Keratinocyte (primary cell): ENCODE measurements around the gene RAI14.

Experiments used
- EZH2 ChIP-seq: IDR thresholded peaks from one replicate; pipeline ENCODE4 v1.6.1; 2012; ENCODE audit warnings: inconsistent platforms, mild to moderate bottlenecking, low read length, moderate library complexity
- TF ChIP-seq, protein P1 (sequence below), 3 experiments: IDR thresholded peaks in 1 of 3; conservative IDR thresholded peaks in 1 of 3; optimal IDR thresholded peaks in 1 of 3; 2 replicates in 2 of 3; 3 replicates in 1 of 3; pipeline versions ENCODE3 to v1.5.1; 2011; ENCODE audit warnings: low read length in 3 of 3, mild to moderate bottlenecking in 3 of 3, moderate library complexity in 2 of 3, control low read depth in 1 of 3, inconsistent platforms in 1 of 3; ENCODE audit not compliant: insufficient read depth in 2 of 3; ENCODE audit errors: extremely low read depth in 1 of 3

DNA sequence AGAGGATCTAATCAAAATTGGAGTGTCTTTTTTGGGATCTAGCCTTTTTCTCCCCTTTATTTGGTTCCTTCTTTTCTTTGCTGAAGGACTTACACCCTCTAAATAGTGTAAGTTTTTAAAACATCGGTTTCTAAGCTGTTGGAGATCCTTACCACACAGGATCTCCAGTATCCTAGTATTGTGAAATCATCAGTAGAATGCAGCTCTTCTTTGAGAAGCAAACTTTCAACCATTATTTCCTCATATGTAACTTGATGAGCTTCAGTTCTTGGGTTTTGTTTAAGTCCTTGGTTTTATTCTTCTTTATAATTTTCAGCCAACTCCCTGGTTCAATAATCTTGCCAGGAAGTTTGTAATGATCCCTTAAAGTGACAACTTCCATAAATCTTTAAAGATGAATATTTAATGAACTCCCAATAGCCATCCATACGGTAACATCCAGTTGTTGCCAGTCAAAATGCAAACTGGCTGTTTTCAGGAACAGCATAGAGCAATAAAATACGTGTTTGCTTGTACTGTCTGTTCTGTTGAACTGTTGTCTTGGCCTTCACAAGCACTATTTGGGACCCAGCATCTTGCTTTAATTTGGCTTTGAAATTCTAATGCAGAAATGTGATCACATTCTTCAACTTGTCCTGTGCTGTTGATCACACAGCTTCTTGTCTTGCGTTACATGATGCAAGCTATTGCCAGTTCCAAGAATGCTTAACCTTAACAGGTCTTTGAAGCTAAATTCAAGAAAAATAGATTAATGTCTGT lies 148.0 kb downstream of the RAI14 start:
- TF ChIP-seq, protein P1, sequence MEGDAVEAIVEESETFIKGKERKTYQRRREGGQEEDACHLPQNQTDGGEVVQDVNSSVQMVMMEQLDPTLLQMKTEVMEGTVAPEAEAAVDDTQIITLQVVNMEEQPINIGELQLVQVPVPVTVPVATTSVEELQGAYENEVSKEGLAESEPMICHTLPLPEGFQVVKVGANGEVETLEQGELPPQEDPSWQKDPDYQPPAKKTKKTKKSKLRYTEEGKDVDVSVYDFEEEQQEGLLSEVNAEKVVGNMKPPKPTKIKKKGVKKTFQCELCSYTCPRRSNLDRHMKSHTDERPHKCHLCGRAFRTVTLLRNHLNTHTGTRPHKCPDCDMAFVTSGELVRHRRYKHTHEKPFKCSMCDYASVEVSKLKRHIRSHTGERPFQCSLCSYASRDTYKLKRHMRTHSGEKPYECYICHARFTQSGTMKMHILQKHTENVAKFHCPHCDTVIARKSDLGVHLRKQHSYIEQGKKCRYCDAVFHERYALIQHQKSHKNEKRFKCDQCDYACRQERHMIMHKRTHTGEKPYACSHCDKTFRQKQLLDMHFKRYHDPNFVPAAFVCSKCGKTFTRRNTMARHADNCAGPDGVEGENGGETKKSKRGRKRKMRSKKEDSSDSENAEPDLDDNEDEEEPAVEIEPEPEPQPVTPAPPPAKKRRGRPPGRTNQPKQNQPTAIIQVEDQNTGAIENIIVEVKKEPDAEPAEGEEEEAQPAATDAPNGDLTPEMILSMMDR (optimal IDR thresholded peaks at IDR 0.05 in 1 of 3, IDR thresholded peaks at IDR 0.05 in 1 of 3, conservative IDR thresholded peaks at IDR 0.05 in 1 of 3; ENCODE audit: extremely low read depth in 1 of 3, insufficient read depth in 2 of 3, low read length in 3 of 3), result no peak
- no peak for TF ChIP-seq EZH2
